ENCODE data around the gene LRP5.
A peak's percentile ranks its signal among the peaks of the same experiment; 100 is the strongest.

Gene LRP5

GRCh38 chr11:68461575-68461917 is 149.2 kb downstream of the LRP5 start:
- TF ChIP-seq CTCF (conservative IDR thresholded peaks at IDR 0.05; ENCODE audit: low read depth, low read length), result no peak
- Histone ChIP-seq H4K20me1 (ENCODE audit: insufficient read depth) (peaks cover 35% of the 10 kb centered on the region), H3K79me2 (ENCODE audit: insufficient read depth, low read depth) (peaks cover 52% of the 10 kb centered on the region), H3K36me3 (ENCODE audit: insufficient read depth) (no peaks in the 10 kb centered on the region), H3K27ac (peak overlapping the region; percentile 17; the same call in 1 of the 2 replicates), H3K4me3 (IDR thresholded peaks at IDR 0.05; ENCODE audit: insufficient read depth, low read depth, low read length) (no peak overlapping the region), H3K4me2 (peak overlapping the region; percentile 100), H3K4me1 (ENCODE audit: low read depth, poor library complexity, severe bottlenecking) (peaks cover 23% of the 10 kb centered on the region), H3K9ac (peak overlapping the region; percentile 82; the same call in 1 of the 2 replicates), H2AFZ (ENCODE audit: low read depth) (no peak overlapping the region), H3K27me3 (ENCODE audit: insufficient read depth, low read depth) (no peaks in the 10 kb centered on the region)

DNA sequence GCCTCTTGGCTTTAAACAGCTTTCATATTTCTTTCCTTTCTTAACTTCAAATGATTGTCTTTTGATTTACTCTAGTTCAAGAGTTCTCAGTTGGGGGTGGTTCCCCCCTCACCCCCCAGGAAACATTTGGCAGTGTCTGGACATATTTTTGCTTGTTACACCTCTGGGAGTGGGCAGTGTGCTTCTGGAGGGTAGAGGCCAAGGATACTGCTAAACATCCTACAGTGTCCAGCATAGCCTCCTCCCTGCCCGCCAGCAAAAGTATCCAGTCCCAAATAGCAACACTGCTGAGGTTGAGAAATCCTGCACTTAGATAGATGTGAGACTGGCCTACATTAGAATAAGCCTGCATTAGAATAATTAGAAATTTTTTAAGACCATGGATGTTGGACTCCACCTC is 151.3 kb downstream of the LRP5 start:
- peaks cover 47% of the 10 kb centered on the region for H4K20me1 ChIP-seq (ENCODE audit: insufficient read depth)
- H2AFZ ChIP-seq (ENCODE audit: low read depth), result no peak overlapping the region
- H3K4me1 ChIP-seq (ENCODE audit: low read depth, poor library complexity, severe bottlenecking), result peaks cover 39% of the 10 kb centered on the region
- H3K79me2 ChIP-seq (ENCODE audit: insufficient read depth, low read depth), result peaks cover 74% of the 10 kb centered on the region
- no peak overlapping the region for H3K4me3 ChIP-seq (IDR thresholded peaks at IDR 0.05; ENCODE audit: insufficient read depth, low read depth, low read length)
- H3K27ac ChIP-seq, result no peak overlapping the region
- no peaks in the 10 kb centered on the region for H3K36me3 ChIP-seq (ENCODE audit: insufficient read depth)
- TF ChIP-seq CTCF (conservative IDR thresholded peaks at IDR 0.05; ENCODE audit: low read depth, low read length), result no peak
- no peaks in the 10 kb centered on the region for H3K27me3 ChIP-seq (ENCODE audit: insufficient read depth, low read depth)
- no peak overlapping the region for H3K9ac ChIP-seq
- 0 out of 2 replicates have a peak overlapping the region, but pooled peaks have one; percentile 19 for H3K4me2 ChIP-seq

- Histone ChIP-seq H3K9ac (no peak overlapping the region), H2AFZ (ENCODE audit: low read depth) (no peak overlapping the region), H3K36me3 (ENCODE audit: insufficient read depth) (no peaks in the 10 kb centered on the region), H3K4me3 (IDR thresholded peaks at IDR 0.05; ENCODE audit: insufficient read depth, low read depth, low read length) (no peak overlapping the region), H3K79me2 (ENCODE audit: insufficient read depth, low read depth) (peaks cover 100% of the 10 kb centered on the region), H4K20me1 (ENCODE audit: insufficient read depth) (peaks cover 64% of the 10 kb centered on the region), H3K27me3 (ENCODE audit: insufficient read depth, low read depth) (no peaks in the 10 kb centered on the region), H3K27ac (no peak overlapping the region), H3K4me1 (ENCODE audit: low read depth, poor library complexity, severe bottlenecking) (peaks cover 38% of the 10 kb centered on the region), H3K4me2 (no peak overlapping the region)
- TF ChIP-seq CTCF (conservative IDR thresholded peaks at IDR 0.05; ENCODE audit: low read depth, low read length), result no peak
Observed at GRCh38 chr11:68467201-68467834, 154.9 kb downstream of the LRP5 start.

GRCh38 chr11:68468217-68468828 is 155.9 kb downstream of the LRP5 start:
- TF ChIP-seq CTCF (conservative IDR thresholded peaks at IDR 0.05; ENCODE audit: low read depth, low read length), result no peak
- no peak overlapping the region for H3K4me2 ChIP-seq

More at GRCh38 chr11:68468217-68468828, 155.9 kb downstream of the LRP5 start:
- Histone ChIP-seq H3K9ac (no peak overlapping the region), H3K36me3 (ENCODE audit: insufficient read depth) (no peaks in the 10 kb centered on the region), H3K4me3 (IDR thresholded peaks at IDR 0.05; ENCODE audit: insufficient read depth, low read depth, low read length) (no peak overlapping the region), H2AFZ (ENCODE audit: low read depth) (no peak overlapping the region), H3K4me1 (ENCODE audit: low read depth, poor library complexity, severe bottlenecking) (peaks cover 28% of the 10 kb centered on the region), H4K20me1 (ENCODE audit: insufficient read depth) (peaks cover 65% of the 10 kb centered on the region), H3K27me3 (ENCODE audit: insufficient read depth, low read depth) (no peaks in the 10 kb centered on the region), H3K79me2 (ENCODE audit: insufficient read depth, low read depth) (peaks cover 100% of the 10 kb centered on the region), H3K27ac (no peak overlapping the region)

Data from KMS-11 (cell line).